Liver (tissue), 9 donors: ENCODE data around the gene JMJD1C. TPM values are rescaled to one million over a fixed set of nuclear protein-coding genes. Genes with fewer than 3 reads are reported as not detected.

Experiments used
- DNase-seq: peaks from one replicate; pipeline ENCODE4 v3.0.0-alpha.2; 2017; ENCODE audit warnings: low spot score
- H3K27ac ChIP-seq, 2 donors: one replicate each; pipeline ENCODE4 v1.7.0; 2013; ENCODE audit warnings: inconsistent platforms in 2 of 2, low read length in 2 of 2, control low read depth in 1 of 2, low read depth in 1 of 2, mild to moderate bottlenecking in 1 of 2
- H3K27me3 ChIP-seq, 4 donors: one replicate each; pipeline versions ENCODE4 v1.6.1 to v1.7.0; 2013; ENCODE audit warnings: low read length in 3 of 4, inconsistent platforms in 1 of 4, mild to moderate bottlenecking in 1 of 4, moderate library complexity in 1 of 4; ENCODE audit not compliant: control insufficient read depth in 4 of 4, insufficient read depth in 4 of 4
- H3K36me3 ChIP-seq, 4 donors: one replicate each; pipeline versions ENCODE4 v1.6.1 to v1.7.0; 2013; ENCODE audit warnings: low read length in 3 of 4, mild to moderate bottlenecking in 3 of 4, low read depth in 1 of 4, moderate library complexity in 1 of 4; ENCODE audit not compliant: control insufficient read depth in 4 of 4, insufficient read depth in 3 of 4
- H3K4me1 ChIP-seq, 4 donors: one replicate each; pipeline versions ENCODE4 v1.6.1 to v1.7.0; 2013; ENCODE audit warnings: low read length in 3 of 4, mild to moderate bottlenecking in 3 of 4, moderate library complexity in 1 of 4; ENCODE audit not compliant: control insufficient read depth in 4 of 4, insufficient read depth in 4 of 4
- H3K4me3 ChIP-seq, 3 donors: one replicate each; pipeline versions ENCODE4 v1.6.1 to v1.7.0; 2013; ENCODE audit warnings: low read length in 3 of 3, control low read depth in 1 of 3, low read depth in 1 of 3, mild to moderate bottlenecking in 1 of 3
- H3K9ac ChIP-seq, 2 donors: one replicate each; pipeline ENCODE4 v1.7.0; 2013; ENCODE audit warnings: low read length in 2 of 2, mild to moderate bottlenecking in 2 of 2, moderate library complexity in 2 of 2, control low read depth in 1 of 2, low read depth in 1 of 2
- H3K9me3 ChIP-seq, 4 donors: one replicate each; pipeline versions ENCODE4 v1.6.1 to v1.7.0; 2013; ENCODE audit warnings: low read length in 3 of 4; ENCODE audit not compliant: control insufficient read depth in 4 of 4
- CTCF ChIP-seq: fragments of 150-350 bp; IDR thresholded peaks from 2 replicates; pipeline ENCODE4 v1.5.1; 2017; ENCODE audit warnings: improper control_type of control experiment, low read depth, low read length; ENCODE audit not compliant: missing input control
- EGR1 ChIP-seq, 2 donors: IDR thresholded peaks; 2 replicates each; pipeline ENCODE4 v1.6.1; 2016 to 2018; ENCODE audit warnings: antibody characterized with exemption in 2 of 2, low read depth in 2 of 2
- FOXA2 ChIP-seq: IDR thresholded peaks from 2 replicates; pipeline ENCODE4 v1.6.1; 2016; ENCODE audit warnings: antibody characterized with exemption
- GABPA ChIP-seq, 2 donors: IDR thresholded peaks in 1 of 2; conservative IDR thresholded peaks in 1 of 2; 2 replicates each; pipeline ENCODE4 v1.6.1; 2016; ENCODE audit warnings: antibody characterized with exemption in 2 of 2, mild to moderate bottlenecking in 1 of 2, moderate library complexity in 1 of 2
- HNF4A ChIP-seq, 2 donors: conservative IDR thresholded peaks; 2 replicates each; pipeline ENCODE4 v1.6.1; 2016; ENCODE audit warnings: antibody characterized with exemption in 2 of 2, mild to moderate bottlenecking in 2 of 2
- HNF4G ChIP-seq: IDR thresholded peaks from 2 replicates; pipeline ENCODE4 v1.6.1; 2016; ENCODE audit warnings: antibody characterized with exemption
- JUND ChIP-seq, 2 donors: IDR thresholded peaks; 2 replicates each; pipeline ENCODE4 v1.6.1; 2016; ENCODE audit warnings: antibody characterized with exemption in 2 of 2
- MAX ChIP-seq: IDR thresholded peaks from 2 replicates; pipeline ENCODE4 v1.6.1; 2016; ENCODE audit warnings: antibody characterized with exemption
- NR2F2 ChIP-seq: IDR thresholded peaks from 2 replicates; pipeline ENCODE4 v1.6.1; 2016; ENCODE audit warnings: antibody characterized with exemption
- RAD21 ChIP-seq, 2 donors: IDR thresholded peaks; 2 replicates each; pipeline ENCODE4 v1.6.1; 2016; ENCODE audit warnings: antibody characterized with exemption in 2 of 2, mild to moderate bottlenecking in 2 of 2
- REST ChIP-seq: IDR thresholded peaks from 2 replicates; pipeline ENCODE4 v1.6.1; 2016; ENCODE audit warnings: antibody characterized with exemption, mild to moderate bottlenecking
- RXRA ChIP-seq, 2 donors: IDR thresholded peaks; 2 replicates each; pipeline ENCODE4 v1.6.1; 2017 to 2018; ENCODE audit warnings: antibody characterized with exemption in 2 of 2, mild to moderate bottlenecking in 1 of 2
- SP1 ChIP-seq: IDR thresholded peaks from 2 replicates; pipeline ENCODE4 v1.6.1; 2018; ENCODE audit warnings: antibody characterized with exemption, mild to moderate bottlenecking
- TAF1 ChIP-seq: conservative IDR thresholded peaks from 2 replicates; pipeline ENCODE4 v1.6.1; 2016; ENCODE audit warnings: antibody characterized with exemption, mild to moderate bottlenecking
- YY1 ChIP-seq: IDR thresholded peaks from 2 replicates; pipeline ENCODE4 v1.6.1; 2016; ENCODE audit warnings: antibody characterized with exemption, mild to moderate bottlenecking
- ZBTB33 ChIP-seq: IDR thresholded peaks from 2 replicates; pipeline ENCODE4 v1.6.1; 2016; ENCODE audit warnings: antibody characterized with exemption
- WGBS: extraction: QIAGEN DNeasy Blood & Tissue Kit; methylation state at CpG from one replicate; pipeline ENCODE4 v1.1.7; 2013; 5-methylcytosine and 5-hydroxymethylcytosine counted together
- polyA plus RNA-seq, 2 donors: library from polyadenylated mRNA; stranded (reverse) in 1 of 2; unstranded in 1 of 2; fragments of 200-250 nt in 1 of 2; fragments of >200 nt in 1 of 2; fragmentation: Nextera tagmentation in 1 of 2; extraction: Ambion mirVana in 1 of 2; gene quantifications; one replicate each; pipeline versions ENCODE4 v1.2.1 to v1.2.3, GENCODE V29; 2013 to 2015
- total RNA-seq, 2 donors: library from RNA; depleted of rRNA; stranded (reverse); fragments of >200 nt; gene quantifications; one replicate each; pipeline ENCODE4 v1.2.3, GENCODE V29; 2014
- donor health status: healthy.
- donor health status: healthy.
- donor health status: healthy.
- donor health status: healthy.
- donor health status: healthy.

JMJD1C gene
- total and polyA plus RNA-seq, 4 donors: 11.0 to 93.1 (median 56.0) TPM

- Histone ChIP-seq H3K27me3 (no peaks in the 10 kb centered on the region), H3K4me3 (no peak overlapping the region), H3K9ac (no peak overlapping the region), H3K9me3 (no peaks in the 10 kb centered on the region), H3K36me3 (peaks cover 3 to 17% (median 11%) of the 10 kb centered on the region in 4 donors), H3K27ac (no peak overlapping the region), H3K4me1 (peaks cover 11 to 47% (median 28%) of the 10 kb centered on the region in 4 donors)
- peak; percentile 82 for TF ChIP-seq CTCF
- TF ChIP-seq RAD21 (IDR thresholded peaks at IDR 0.05): peak; percentile 91 to 95
- TF ChIP-seq EGR1 (IDR thresholded peaks at IDR 0.05; ENCODE audit: low read depth in 2 of 2): no peak
- TF ChIP-seq HNF4A (conservative IDR thresholded peaks at IDR 0.05): peak in 1 of 2 donors; percentile 19
- WGBS: 9% methylated on average over 3 of the region's 3 CpGs
- DNase-seq: no peak
Measured at GRCh38 chr10:63166742-63167258, 299.0 kb downstream of the JMJD1C start.

- TF ChIP-seq ZBTB33 (no peak), JUND (IDR thresholded peaks at IDR 0.05) (no peak), EGR1 (IDR thresholded peaks at IDR 0.05; ENCODE audit: low read depth in 2 of 2) (no peak), TAF1 (no peak), NR2F2 (no peak), SP1 (no peak), FOXA2 (no peak), MAX (no peak), HNF4A (conservative IDR thresholded peaks at IDR 0.05) (no peak), GABPA (IDR thresholded peaks at IDR 0.05 in 1 of 2, conservative IDR thresholded peaks at IDR 0.05 in 1 of 2) (no peak), HNF4G (no peak), RAD21 (IDR thresholded peaks at IDR 0.05) (no peak), YY1 (no peak), REST (no peak), CTCF (no peak), RXRA (IDR thresholded peaks at IDR 0.05) (no peak)
- no peak overlapping the region for H3K4me3 ChIP-seq
- 97% methylated on average over 7 of the region's 7 CpGs for WGBS
- H3K27me3 ChIP-seq: no peaks in the 10 kb centered on the region
- H3K36me3 ChIP-seq: peaks cover 2 to 10% (median 8%) of the 10 kb centered on the region in 4 donors
- H3K27ac ChIP-seq: no peak overlapping the region
- no peaks in the 10 kb centered on the region for H3K9me3 ChIP-seq
- no peak for DNase-seq
- peaks cover 10 to 35% (median 22%) of the 10 kb centered on the region in 4 donors for H3K4me1 ChIP-seq
- no peak overlapping the region for H3K9ac ChIP-seq
Measured at GRCh38 chr10:63165249-63165648, 300.5 kb downstream of the JMJD1C start.
